K562 (cell line): ENCODE results near the gene UBA52. TPM values are rescaled to one million over a fixed set of nuclear protein-coding genes. Genes with fewer than 3 reads are reported as not detected.

ENCODE experiments used
- DMBX1 ChIP-seq: fragments of 250-450 bp; sonication (Bioruptor Pico); IDR thresholded peaks from 2 replicates; pipeline ENCODE4 v1.8.0; 2022; ENCODE audit warnings: inconsistent platforms, mild to moderate bottlenecking, moderate library complexity, borderline replicate concordance
- DNMT1 ChIP-seq: fragments of 450-650 bp; IDR thresholded peaks from 2 replicates; pipeline ENCODE4 v1.6.1; 2016; ENCODE audit warnings: antibody characterized with exemption, mild to moderate bottlenecking
- FOXK2 ChIP-seq, 2 experiments: fragments of 450-650 bp; IDR thresholded peaks in 1 of 2; conservative IDR thresholded peaks in 1 of 2; 2 replicates each; pipeline ENCODE4 v1.6.1; 2016; ENCODE audit warnings: low read depth in 2 of 2, mild to moderate bottlenecking in 1 of 2
- MCM2 ChIP-seq: fragments of 450-650 bp; IDR thresholded peaks from 2 replicates; pipeline ENCODE4 v1.6.1; 2017; ENCODE audit warnings: low read depth, mild to moderate bottlenecking
- NELFE ChIP-seq: IDR thresholded peaks from 2 replicates; pipeline ENCODE4 v1.6.1; 2011; ENCODE audit warnings: mild to moderate bottlenecking; ENCODE audit not compliant: insufficient read depth, insufficient read length
- POLR2B ChIP-seq: fragments of 450-650 bp; IDR thresholded peaks from 2 replicates; pipeline ENCODE4 v1.6.1; 2018; ENCODE audit warnings: low read depth; ENCODE audit not compliant: partially characterized antibody
- TAF1 ChIP-seq: IDR thresholded peaks from 2 replicates; pipeline ENCODE4 v1.6.1; 2011; ENCODE audit warnings: mild to moderate bottlenecking, low read length, moderate library complexity; ENCODE audit not compliant: insufficient read depth, control insufficient read depth, severe bottlenecking; ENCODE audit errors: extremely low read depth
- TRIM25 ChIP-seq: fragments of 450-650 bp; IDR thresholded peaks from 2 replicates; pipeline ENCODE4 v1.7.0; 2016; ENCODE audit warnings: borderline replicate concordance
- YY1 ChIP-seq, 3 experiments: IDR thresholded peaks; 2 replicates each; pipeline ENCODE4 v1.6.1; 2011; ENCODE audit warnings: low read length in 2 of 3, mild to moderate bottlenecking in 2 of 3, moderate library complexity in 2 of 3, borderline replicate concordance in 1 of 3, control low read depth in 1 of 3, low read depth in 1 of 3; ENCODE audit not compliant: insufficient read depth in 3 of 3, insufficient replicate concordance in 2 of 3, control insufficient read depth in 1 of 3, insufficient read length in 1 of 3; ENCODE audit errors: extremely low read depth in 1 of 3
- ZBTB17 ChIP-seq: fragments of 450-650 bp; formaldehyde crosslinking; IDR thresholded peaks from 2 replicates; pipeline ENCODE4 v1.4.0; 2020; ENCODE audit warnings: mild to moderate bottlenecking
- ZNF217 ChIP-seq: sonication (generic); formaldehyde crosslinking; IDR thresholded peaks from 2 replicates; pipeline ENCODE4 v1.8.0; 2022; ENCODE audit warnings: mild to moderate bottlenecking, missing genetic modification reagents
- ZNF699 ChIP-seq: fragments of 250-450 bp; sonication (Bioruptor Pico); IDR thresholded peaks from 2 replicates; pipeline ENCODE4 v1.8.0; 2021; ENCODE audit warnings: mild to moderate bottlenecking, moderate library complexity; ENCODE audit not compliant: insufficient replicate concordance
- ZNF778 ChIP-seq: fragments of 450-650 bp; formaldehyde crosslinking; IDR thresholded peaks from 2 replicates; pipeline ENCODE4 v1.4.0; 2020; ENCODE audit warnings: mild to moderate bottlenecking, moderate library complexity
- polyA plus RNA-seq, 8 experiments: library from polyadenylated mRNA; depleted of rRNA in 4 of 8; stranded (reverse) in 5 of 8; unstranded in 3 of 8; fragments of >200 nt; fragmentation: Nextera tagmentation in 2 of 8; fragmentation: Illumina TruSeq in 1 of 8; extraction: Ambion mirVana in 2 of 8; extraction: Trizol in 1 of 8; gene quantifications; 2 replicates each; pipeline versions ENCODE4 v1.2.1 to v1.2.3, GENCODE V29; 2011 to 2014; ENCODE audit warnings: inconsistent platforms in 1 of 8, missing spikeins in 1 of 8
- total RNA-seq, 7 experiments: library from RNA; depleted of rRNA in 6 of 7; stranded (reverse); fragments of >200 nt in 6 of 7; fragmentation: Illumina TruSeq in 2 of 7; extraction: Trizol in 2 of 7; gene quantifications; 2 replicates each; pipeline versions ENCODE4 v1.2.1 to v1.2.3, GENCODE V29; 2011 to 2021; ENCODE audit warnings: low replicate concordance in 1 of 7
- TF ChIP-seq, protein P1 (sequence below), 2 experiments: fragments of 450-650 bp in 1 of 2; sonication (generic) in 1 of 2; formaldehyde crosslinking in 1 of 2; IDR thresholded peaks; 2 replicates each; pipeline versions ENCODE4 v1.7.1 to v1.9.0; 2016 to 2022; ENCODE audit warnings: inconsistent platforms in 1 of 2, mild to moderate bottlenecking in 1 of 2, missing genetic modification reagents in 1 of 2

Gene UBA52
- total and polyA plus RNA-seq, 9 of the 15 experiments (the other 6 are each of a cell fraction or from before 2014, with no cell fraction given) = 1,110 to 2,751 (median 1,733) TPM

DNA sequence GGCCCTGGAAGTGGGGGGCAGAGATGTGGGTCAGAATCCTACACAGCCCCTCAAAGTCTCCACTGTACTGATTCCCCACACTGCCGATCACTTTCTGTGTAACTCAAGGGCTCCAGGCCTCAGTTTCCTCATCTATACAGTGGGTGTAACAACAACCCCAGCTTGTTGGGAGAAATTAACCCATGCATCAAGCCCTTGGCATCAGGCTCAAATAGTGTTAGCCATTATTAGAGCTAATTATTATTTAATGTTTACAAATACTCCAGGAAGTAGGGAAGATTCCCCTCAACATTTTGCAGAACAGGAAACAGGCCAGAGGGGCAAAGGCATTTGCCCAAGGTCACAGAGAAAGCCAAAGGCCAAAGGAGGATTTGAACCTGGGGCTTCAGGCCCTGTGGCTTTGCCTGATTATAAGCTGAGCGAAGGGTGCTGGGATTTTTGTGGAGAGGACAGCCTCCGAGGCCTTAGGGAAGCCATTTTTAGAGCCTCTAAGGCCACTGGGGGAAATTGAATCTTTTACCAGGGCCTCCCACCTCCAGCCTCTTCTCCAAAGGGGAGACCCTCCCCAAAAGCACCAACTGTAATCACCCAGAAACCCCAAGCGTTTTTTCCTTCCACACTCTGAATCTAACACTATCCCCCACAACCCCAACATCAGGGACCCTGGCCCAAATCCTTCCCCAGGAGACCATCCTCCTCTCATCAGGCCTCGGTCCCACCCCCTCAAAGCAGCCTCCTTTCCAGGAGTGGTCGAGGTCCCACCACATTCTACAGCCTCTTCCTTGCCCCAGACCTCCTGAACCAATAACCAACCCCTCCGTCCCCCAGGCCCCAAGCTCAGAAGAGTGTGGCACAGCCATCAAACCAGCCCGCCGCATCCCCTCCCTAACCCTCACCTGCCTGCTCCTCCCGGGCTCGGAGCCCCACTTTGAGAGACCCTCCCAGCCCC lies 29.4 kb upstream of the UBA52 start (continued):
- TF ChIP-seq NELFE (no peak), ZNF699 (CRISPR knock-in tag) (peak; percentile 17), TRIM25 (peak; percentile 43; the same call in 1 of the 2 replicates), DMBX1 (peak; percentile 37; the same call in 1 of the 2 replicates), DNMT1 (no peak), POLR2B (no peak), MCM2 (no peak), ZBTB17 (CRISPR knock-in tag) (0 out of 2 replicates have a peak, but pooled peaks have one; percentile 22), TAF1 (no peak), ZNF217 (CRISPR knock-in tag) (no peak), YY1 (IDR thresholded peaks at IDR 0.05; ENCODE audit: borderline replicate concordance in 1 of 3, control insufficient read depth in 1 of 3, extremely low read depth in 1 of 3, insufficient read depth in 3 of 3, insufficient read length in 1 of 3, insufficient replicate concordance in 2 of 3, low read depth in 1 of 3, low read length in 2 of 3) (peak in 2 of 3 experiments; percentile 39 to 78), FOXK2 (conservative IDR thresholded peaks at IDR 0.05 in 1 of 2, IDR thresholded peaks at IDR 0.05 in 1 of 2; ENCODE audit: low read depth in 2 of 2) (no peak), ZNF778 (CRISPR knock-in tag) (no peak)
- TF ChIP-seq, protein P1, sequence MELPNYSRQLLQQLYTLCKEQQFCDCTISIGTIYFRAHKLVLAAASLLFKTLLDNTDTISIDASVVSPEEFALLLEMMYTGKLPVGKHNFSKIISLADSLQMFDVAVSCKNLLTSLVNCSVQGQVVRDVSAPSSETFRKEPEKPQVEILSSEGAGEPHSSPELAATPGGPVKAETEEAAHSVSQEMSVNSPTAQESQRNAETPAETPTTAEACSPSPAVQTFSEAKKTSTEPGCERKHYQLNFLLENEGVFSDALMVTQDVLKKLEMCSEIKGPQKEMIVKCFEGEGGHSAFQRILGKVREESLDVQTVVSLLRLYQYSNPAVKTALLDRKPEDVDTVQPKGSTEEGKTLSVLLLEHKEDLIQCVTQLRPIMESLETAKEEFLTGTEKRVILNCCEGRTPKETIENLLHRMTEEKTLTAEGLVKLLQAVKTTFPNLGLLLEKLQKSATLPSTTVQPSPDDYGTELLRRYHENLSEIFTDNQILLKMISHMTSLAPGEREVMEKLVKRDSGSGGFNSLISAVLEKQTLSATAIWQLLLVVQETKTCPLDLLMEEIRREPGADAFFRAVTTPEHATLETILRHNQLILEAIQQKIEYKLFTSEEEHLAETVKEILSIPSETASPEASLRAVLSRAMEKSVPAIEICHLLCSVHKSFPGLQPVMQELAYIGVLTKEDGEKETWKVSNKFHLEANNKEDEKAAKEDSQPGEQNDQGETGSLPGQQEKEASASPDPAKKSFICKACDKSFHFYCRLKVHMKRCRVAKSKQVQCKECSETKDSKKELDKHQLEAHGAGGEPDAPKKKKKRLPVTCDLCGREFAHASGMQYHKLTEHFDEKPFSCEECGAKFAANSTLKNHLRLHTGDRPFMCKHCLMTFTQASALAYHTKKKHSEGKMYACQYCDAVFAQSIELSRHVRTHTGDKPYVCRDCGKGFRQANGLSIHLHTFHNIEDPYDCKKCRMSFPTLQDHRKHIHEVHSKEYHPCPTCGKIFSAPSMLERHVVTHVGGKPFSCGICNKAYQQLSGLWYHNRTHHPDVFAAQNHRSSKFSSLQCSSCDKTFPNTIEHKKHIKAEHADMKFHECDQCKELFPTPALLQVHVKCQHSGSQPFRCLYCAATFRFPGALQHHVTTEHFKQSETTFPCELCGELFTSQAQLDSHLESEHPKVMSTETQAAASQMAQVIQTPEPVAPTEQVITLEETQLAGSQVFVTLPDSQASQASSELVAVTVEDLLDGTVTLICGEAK (IDR thresholded peaks at IDR 0.05) = 0 out of 2 replicates have a peak, but pooled peaks have one; percentile 36
- TF ChIP-seq, protein P1 (CRISPR knock-in tag; IDR thresholded peaks at IDR 0.05) = no peak
